Neural cell (in vitro differentiated cells): Measurements from ENCODE around the gene ALAS1. TPM values are rescaled to one million over a fixed set of nuclear protein-coding genes. Genes with fewer than 3 reads are reported as not detected.

Experiments used
- H2AFZ ChIP-seq: fragments of 200-600, 300-800 bp; sonication (generic), shearing (Covaris generic); 2 replicates; pipeline ENCODE4 v1.6.0; 2014; ENCODE audit warnings: low read depth, mild to moderate bottlenecking, antibody characterized with exemption, low read length, moderate library complexity
- H3F3A ChIP-seq: fragments of 200-600 bp; shearing (Covaris generic); 2 replicates; pipeline ENCODE4 v1.6.1; 2016; ENCODE audit warnings: mild to moderate bottlenecking, moderate library complexity, mixed read lengths, antibody characterized with exemption, low read length; ENCODE audit not compliant: insufficient read depth, poor library complexity, severe bottlenecking
- H3K27ac ChIP-seq: fragments of 200-600, 300-800 bp; sonication (generic), shearing (Covaris generic); 2 replicates; pipeline ENCODE4 v1.5.1; 2014; ENCODE audit warnings: mild to moderate bottlenecking, low read length, moderate library complexity
- H3K27me3 ChIP-seq: fragments of 300-800, 200-600 bp; sonication (generic), shearing (Covaris generic); 2 replicates; pipeline ENCODE4 v1.6.0; 2014; ENCODE audit warnings: mild to moderate bottlenecking, low read depth, low read length, moderate library complexity; ENCODE audit not compliant: insufficient read depth
- H3K36me3 ChIP-seq: fragments of 300-800, 200-600 bp; sonication (generic), shearing (Covaris generic); 2 replicates; pipeline ENCODE4 v1.5.1; 2014; ENCODE audit warnings: mild to moderate bottlenecking, antibody characterized with exemption, low read length, moderate library complexity; ENCODE audit not compliant: insufficient read depth
- H3K4me2 ChIP-seq: fragments of 300-800, 200-600 bp; sonication (generic), shearing (Covaris generic); 2 replicates; pipeline ENCODE4 v1.6.0; 2014; ENCODE audit warnings: mild to moderate bottlenecking, low read length
- H3K4me3 ChIP-seq: fragments of 300-800, 200-600 bp; sonication (generic), shearing (Covaris generic); 2 replicates; pipeline ENCODE4 v1.5.1; 2014; ENCODE audit warnings: mild to moderate bottlenecking, low read length, moderate library complexity
- H3K79me2 ChIP-seq: fragments of 200-600 bp; shearing (Covaris generic); replicated peaks from 2 replicates; pipeline ENCODE4 v1.6.0; 2014; ENCODE audit warnings: mild to moderate bottlenecking, low read length, moderate library complexity; ENCODE audit not compliant: insufficient read depth
- H3K9ac ChIP-seq: fragments of 300-800, 200-600 bp; sonication (generic), shearing (Covaris generic); 2 replicates; pipeline ENCODE4 v1.6.1; 2016; ENCODE audit warnings: mild to moderate bottlenecking, low read length, mixed read lengths
- H3K9me2 ChIP-seq: fragments of 200-600 bp; shearing (Covaris generic); 2 replicates; pipeline ENCODE4 v1.6.1; 2016; ENCODE audit warnings: mild to moderate bottlenecking, low read length, mixed read lengths; ENCODE audit not compliant: insufficient read depth
- H3K9me3 ChIP-seq: fragments of 200-600, 300-800 bp; sonication (generic), shearing (Covaris generic); 2 replicates; pipeline ENCODE4 v1.6.1; 2016; ENCODE audit warnings: mild to moderate bottlenecking, mixed run types, low read length, moderate library complexity, mixed read lengths
- H4K20me1 ChIP-seq: fragments of 200-600 bp; shearing (Covaris generic); 2 replicates; pipeline ENCODE4 v1.6.1; 2016; ENCODE audit warnings: mild to moderate bottlenecking, mixed run types; ENCODE audit not compliant: insufficient read depth
- EP300 ChIP-seq: fragments of 450-650 bp; conservative IDR thresholded peaks from 2 replicates; pipeline ENCODE4 v1.6.1; 2014; ENCODE audit warnings: antibody characterized with exemption, mild to moderate bottlenecking, moderate library complexity; ENCODE audit not compliant: poor library complexity, severe bottlenecking
- EZH2 ChIP-seq: fragments of 200-600, 300-800 bp; shearing (Covaris generic), sonication (generic); IDR thresholded peaks from 2 replicates; pipeline ENCODE4 v1.6.1; 2014; ENCODE audit warnings: antibody characterized with exemption, low read length, borderline replicate concordance, mild to moderate bottlenecking; ENCODE audit not compliant: insufficient read depth, poor library complexity, severe bottlenecking
- MXI1 ChIP-seq: fragments of 450-650 bp; conservative IDR thresholded peaks from 2 replicates; pipeline ENCODE4 v1.6.1; 2014; ENCODE audit warnings: antibody characterized with exemption, mild to moderate bottlenecking; ENCODE audit not compliant: poor library complexity, severe bottlenecking
- POLR2AphosphoS5 ChIP-seq: IDR thresholded peaks from 2 replicates; pipeline ENCODE4 v1.6.1; 2012
- RAD21 ChIP-seq: fragments of 450-650 bp; conservative IDR thresholded peaks from 2 replicates; pipeline ENCODE4 v1.6.1; 2014; ENCODE audit warnings: antibody characterized with exemption, mild to moderate bottlenecking, moderate library complexity
- SMC3 ChIP-seq: fragments of 450-650 bp; conservative IDR thresholded peaks from 2 replicates; pipeline ENCODE4 v1.6.1; 2014; ENCODE audit warnings: antibody characterized with exemption, mild to moderate bottlenecking, moderate library complexity; ENCODE audit not compliant: poor library complexity
- TAF1 ChIP-seq: IDR thresholded peaks from 2 replicates; pipeline ENCODE4 v1.6.1; 2012; ENCODE audit warnings: low read depth
- polyA plus RNA-seq: library from polyadenylated mRNA; depleted of rRNA; stranded (reverse); fragments of >200 nt; gene quantifications from 2 replicates; pipeline ENCODE4 v1.2.3, GENCODE V29; 2014
- TF ChIP-seq, protein P1 (sequence below): fragments of 450-650 bp; IDR thresholded peaks from 2 replicates; pipeline ENCODE4 v1.5.1; 2014; ENCODE audit warnings: antibody characterized with exemption, mild to moderate bottlenecking, moderate library complexity; ENCODE audit not compliant: poor library complexity, severe bottlenecking
- TF ChIP-seq, protein P2 (sequence below): IDR thresholded peaks from 2 replicates; pipeline ENCODE4 v1.6.1; 2012; ENCODE audit warnings: borderline replicate concordance

The ALAS1 gene
- polyA plus RNA-seq, 1 donor from 2014 or later: 66.0 TPM

DNA sequence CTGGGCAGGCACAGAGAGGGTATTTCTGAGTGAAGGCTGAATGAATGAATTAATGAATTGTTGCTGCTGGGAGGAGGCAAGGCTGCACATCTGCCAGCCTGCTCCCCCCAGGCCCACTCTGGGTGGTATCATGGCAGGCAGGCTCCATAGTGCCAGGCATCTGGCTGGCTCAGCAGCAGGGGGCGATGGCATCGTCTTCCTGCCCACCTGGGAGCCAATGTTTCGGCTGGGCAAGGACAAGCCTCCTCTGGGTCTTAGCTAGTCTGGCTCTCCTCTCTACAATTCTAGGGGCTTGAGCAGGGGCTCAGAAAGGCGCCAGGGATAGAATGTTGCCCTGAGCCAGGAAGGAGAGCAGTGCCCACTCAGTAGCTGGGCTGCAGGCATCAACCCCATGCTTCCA lies 29.2 kb downstream of the ALAS1 start:
- Histone ChIP-seq H2AFZ (no peak overlapping the region), H3K9me2 (no peaks in the 10 kb centered on the region), H3K9me3 (no peaks in the 10 kb centered on the region), H3K79me2 (no peaks in the 10 kb centered on the region), H3K36me3 (peaks cover 8% of the 10 kb centered on the region), H3K27me3 (no peaks in the 10 kb centered on the region), H3K4me3 (no peak overlapping the region), H4K20me1 (no peaks in the 10 kb centered on the region), H3K27ac (no peak overlapping the region), H3K4me2 (no peak overlapping the region), H3K9ac (no peak overlapping the region), H3F3A (no peaks in the 10 kb centered on the region)
- no peak for TF ChIP-seq SMC3
- TF ChIP-seq POLR2AphosphoS5: no peak

GRCh38 chr3:52227766-52228165 lies 29.8 kb downstream of the ALAS1 start:
- no peak for TF ChIP-seq POLR2AphosphoS5
- TF ChIP-seq EP300: no peak
- TF ChIP-seq, protein P1, sequence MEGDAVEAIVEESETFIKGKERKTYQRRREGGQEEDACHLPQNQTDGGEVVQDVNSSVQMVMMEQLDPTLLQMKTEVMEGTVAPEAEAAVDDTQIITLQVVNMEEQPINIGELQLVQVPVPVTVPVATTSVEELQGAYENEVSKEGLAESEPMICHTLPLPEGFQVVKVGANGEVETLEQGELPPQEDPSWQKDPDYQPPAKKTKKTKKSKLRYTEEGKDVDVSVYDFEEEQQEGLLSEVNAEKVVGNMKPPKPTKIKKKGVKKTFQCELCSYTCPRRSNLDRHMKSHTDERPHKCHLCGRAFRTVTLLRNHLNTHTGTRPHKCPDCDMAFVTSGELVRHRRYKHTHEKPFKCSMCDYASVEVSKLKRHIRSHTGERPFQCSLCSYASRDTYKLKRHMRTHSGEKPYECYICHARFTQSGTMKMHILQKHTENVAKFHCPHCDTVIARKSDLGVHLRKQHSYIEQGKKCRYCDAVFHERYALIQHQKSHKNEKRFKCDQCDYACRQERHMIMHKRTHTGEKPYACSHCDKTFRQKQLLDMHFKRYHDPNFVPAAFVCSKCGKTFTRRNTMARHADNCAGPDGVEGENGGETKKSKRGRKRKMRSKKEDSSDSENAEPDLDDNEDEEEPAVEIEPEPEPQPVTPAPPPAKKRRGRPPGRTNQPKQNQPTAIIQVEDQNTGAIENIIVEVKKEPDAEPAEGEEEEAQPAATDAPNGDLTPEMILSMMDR: no peak
- no peak for TF ChIP-seq TAF1
- no peak for TF ChIP-seq MXI1
- TF ChIP-seq RAD21: no peak
- TF ChIP-seq EZH2: no peak
- TF ChIP-seq SMC3: no peak
- TF ChIP-seq, protein P2, sequence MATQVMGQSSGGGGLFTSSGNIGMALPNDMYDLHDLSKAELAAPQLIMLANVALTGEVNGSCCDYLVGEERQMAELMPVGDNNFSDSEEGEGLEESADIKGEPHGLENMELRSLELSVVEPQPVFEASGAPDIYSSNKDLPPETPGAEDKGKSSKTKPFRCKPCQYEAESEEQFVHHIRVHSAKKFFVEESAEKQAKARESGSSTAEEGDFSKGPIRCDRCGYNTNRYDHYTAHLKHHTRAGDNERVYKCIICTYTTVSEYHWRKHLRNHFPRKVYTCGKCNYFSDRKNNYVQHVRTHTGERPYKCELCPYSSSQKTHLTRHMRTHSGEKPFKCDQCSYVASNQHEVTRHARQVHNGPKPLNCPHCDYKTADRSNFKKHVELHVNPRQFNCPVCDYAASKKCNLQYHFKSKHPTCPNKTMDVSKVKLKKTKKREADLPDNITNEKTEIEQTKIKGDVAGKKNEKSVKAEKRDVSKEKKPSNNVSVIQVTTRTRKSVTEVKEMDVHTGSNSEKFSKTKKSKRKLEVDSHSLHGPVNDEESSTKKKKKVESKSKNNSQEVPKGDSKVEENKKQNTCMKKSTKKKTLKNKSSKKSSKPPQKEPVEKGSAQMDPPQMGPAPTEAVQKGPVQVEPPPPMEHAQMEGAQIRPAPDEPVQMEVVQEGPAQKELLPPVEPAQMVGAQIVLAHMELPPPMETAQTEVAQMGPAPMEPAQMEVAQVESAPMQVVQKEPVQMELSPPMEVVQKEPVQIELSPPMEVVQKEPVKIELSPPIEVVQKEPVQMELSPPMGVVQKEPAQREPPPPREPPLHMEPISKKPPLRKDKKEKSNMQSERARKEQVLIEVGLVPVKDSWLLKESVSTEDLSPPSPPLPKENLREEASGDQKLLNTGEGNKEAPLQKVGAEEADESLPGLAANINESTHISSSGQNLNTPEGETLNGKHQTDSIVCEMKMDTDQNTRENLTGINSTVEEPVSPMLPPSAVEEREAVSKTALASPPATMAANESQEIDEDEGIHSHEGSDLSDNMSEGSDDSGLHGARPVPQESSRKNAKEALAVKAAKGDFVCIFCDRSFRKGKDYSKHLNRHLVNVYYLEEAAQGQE: no peak
- Histone ChIP-seq H3K79me2 (no peaks in the 10 kb centered on the region), H3K36me3 (peaks cover 8% of the 10 kb centered on the region), H3K4me3 (no peak overlapping the region), H3K9me2 (no peaks in the 10 kb centered on the region), H2AFZ (no peak overlapping the region), H3K27me3 (no peaks in the 10 kb centered on the region), H3F3A (no peaks in the 10 kb centered on the region), H3K9me3 (no peaks in the 10 kb centered on the region), H3K9ac (no peak overlapping the region), H4K20me1 (no peaks in the 10 kb centered on the region), H3K4me2 (no peak overlapping the region), H3K27ac (no peak overlapping the region)

DNA sequence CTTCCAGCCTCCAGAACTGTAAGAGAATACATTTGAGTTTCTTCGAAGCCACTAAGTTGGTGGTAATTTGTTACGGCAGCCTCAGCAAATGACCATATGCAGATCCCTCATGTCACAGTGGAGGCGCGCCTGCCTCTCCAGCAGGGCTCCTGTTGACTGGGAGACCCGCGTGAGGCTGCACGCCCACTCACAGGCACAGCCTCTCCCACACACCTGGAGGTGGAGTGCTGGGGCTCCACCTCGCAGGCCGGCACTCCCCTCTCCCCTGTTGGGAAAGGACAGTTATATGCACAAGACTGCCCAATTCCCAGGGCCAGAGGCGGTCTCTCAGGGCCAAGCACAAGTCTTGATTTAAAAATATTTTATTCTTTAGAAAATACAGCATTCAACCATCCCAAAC lies 30.3 kb downstream of the ALAS1 start:
- Histone ChIP-seq H3K9me3 (no peaks in the 10 kb centered on the region), H3K4me2 (no peak overlapping the region), H3K79me2 (no peaks in the 10 kb centered on the region)

More for the DNA sequence above, 30.3 kb downstream of the ALAS1 start:
- Histone ChIP-seq H4K20me1 (no peaks in the 10 kb centered on the region), H3K27me3 (no peaks in the 10 kb centered on the region), H3K4me3 (no peak overlapping the region), H2AFZ (no peak overlapping the region), H3K36me3 (peaks cover 8% of the 10 kb centered on the region), H3F3A (no peaks in the 10 kb centered on the region), H3K9me2 (no peaks in the 10 kb centered on the region), H3K9ac (no peak overlapping the region), H3K27ac (no peak overlapping the region)
- TF ChIP-seq, protein P2: no peak
- TF ChIP-seq POLR2AphosphoS5 (no peak), TAF1 (no peak)
